GM23338 (cell line): ENCODE data around the gene PVALEF. TPM values are rescaled to one million over a fixed set of nuclear protein-coding genes. Genes with fewer than 3 reads are reported as not detected.
A peak's percentile ranks its signal among the peaks of the same experiment; 100 is the strongest.

Experiments
- ATAC-seq: fragments of 200-7000 bp; cut with Tn5 transposase; 3 replicates; pipeline ENCODE4 v1.9.1; 2020
- DNase-seq: peaks from one replicate; pipeline ENCODE4 v3.0.0-alpha.2; 2015; ENCODE audit warnings: low spot score
- H2AFZ ChIP-seq: fragments of 200-600 bp; sonication (generic); 2 replicates; pipeline ENCODE4 v1.8.0; 2016; ENCODE audit warnings: antibody characterized with exemption, mild to moderate bottlenecking, moderate library complexity
- H3F3A ChIP-seq: fragments of 200-600 bp; sonication (generic); replicated peaks from 2 replicates; pipeline ENCODE4 v1.8.0; 2017; ENCODE audit warnings: antibody characterized with exemption, mixed run types, low read depth
- H3K27ac ChIP-seq: fragments of 200-600 bp; sonication (generic); 2 replicates; pipeline ENCODE4 v1.6.1; 2016; ENCODE audit warnings: low read depth
- H3K27me3 ChIP-seq: fragments of 200-600 bp; sonication (generic); 2 replicates; pipeline ENCODE4 v1.8.0; 2016; ENCODE audit warnings: mild to moderate bottlenecking, mixed run types, moderate library complexity; ENCODE audit not compliant: insufficient read depth
- H3K36me3 ChIP-seq: fragments of 200-600 bp; sonication (generic); 2 replicates; pipeline ENCODE4 v1.8.0; 2016; ENCODE audit warnings: mild to moderate bottlenecking; ENCODE audit not compliant: insufficient read depth
- H3K4me1 ChIP-seq: fragments of 200-600 bp; sonication (generic); 2 replicates; pipeline ENCODE4 v1.8.0; 2016; ENCODE audit warnings: mild to moderate bottlenecking, moderate library complexity; ENCODE audit not compliant: insufficient read depth
- H3K4me2 ChIP-seq: fragments of 200-600 bp; sonication (generic); 2 replicates; pipeline ENCODE4 v1.7.1; 2017; ENCODE audit warnings: mixed run types
- H3K4me3 ChIP-seq: fragments of 200-600 bp; sonication (generic); 2 replicates; pipeline ENCODE4 v1.6.1; 2016; ENCODE audit warnings: mixed run types
- H3K79me2 ChIP-seq: fragments of 200-600 bp; sonication (generic); replicated peaks from 2 replicates; pipeline ENCODE4 v1.8.0; 2017; ENCODE audit warnings: mild to moderate bottlenecking; ENCODE audit not compliant: insufficient read depth
- H3K9me2 ChIP-seq: fragments of 200-600 bp; sonication (generic); 2 replicates; pipeline ENCODE4 v1.8.0; 2017; ENCODE audit not compliant: insufficient read depth
- H4K20me1 ChIP-seq: fragments of 200-600 bp; sonication (generic); replicated peaks from 2 replicates; pipeline ENCODE4 v1.8.0; 2017; ENCODE audit warnings: mild to moderate bottlenecking; ENCODE audit not compliant: insufficient read depth
- H3K27ac Mint-ChIP-seq: 2 replicates; pipeline ENCODE4 v1.8.0; 2020; ENCODE audit warnings: inconsistent platforms, mild to moderate bottlenecking, moderate library complexity, mixed read lengths
- H3K27me3 Mint-ChIP-seq: 3 replicates; pipeline ENCODE4 v1.8.0; 2022; ENCODE audit warnings: low read depth, mild to moderate bottlenecking, moderate library complexity, mixed read lengths, inconsistent platforms; ENCODE audit not compliant: insufficient read depth, poor library complexity
- H3K36me3 Mint-ChIP-seq: 3 replicates; pipeline ENCODE4 v1.8.0; 2021; ENCODE audit warnings: low read depth, mild to moderate bottlenecking, inconsistent platforms, moderate library complexity, mixed read lengths
- H3K4me1 Mint-ChIP-seq: 3 replicates; pipeline ENCODE4 v1.8.0; 2020; ENCODE audit warnings: mild to moderate bottlenecking, inconsistent platforms, mixed read lengths
- H3K4me3 Mint-ChIP-seq: 3 replicates; pipeline ENCODE4 v1.8.0; 2021; ENCODE audit warnings: moderate library complexity, mild to moderate bottlenecking, inconsistent platforms, mixed read lengths
- H3K9me3 Mint-ChIP-seq: 3 replicates; pipeline ENCODE4 v1.8.0; 2020; ENCODE audit warnings: moderate library complexity, mild to moderate bottlenecking, inconsistent platforms, mixed read lengths
- EZH2phosphoT487 ChIP-seq: fragments of 200-600 bp; sonication (generic); IDR thresholded peaks from one replicate; pipeline ENCODE4 v1.8.1; 2018; ENCODE audit warnings: antibody characterized with exemption; ENCODE audit not compliant: unreplicated experiment
- NANOG ChIP-seq: IDR thresholded peaks from 2 replicates; pipeline ENCODE4 v1.6.1; 2016; ENCODE audit warnings: antibody characterized with exemption, borderline replicate concordance
- polyA plus RNA-seq: library from polyadenylated mRNA; unstranded; fragments of >200 nt; fragmentation: Nextera tagmentation; extraction: Ambion mirVana; gene quantifications from 2 replicates; pipeline ENCODE4 v1.2.1, GENCODE V29; 2016
- total RNA-seq: library from RNA; depleted of rRNA; stranded (reverse); fragments of >200 nt; shearing (Covaris generic); gene quantifications from 2 replicates; pipeline ENCODE4 v1.2.3, GENCODE V29; 2014
- TF ChIP-seq, protein P1 (sequence below): fragments of 250-450 bp; sonication (Bioruptor Pico); IDR thresholded peaks from 2 replicates; pipeline ENCODE4 v1.5.0; 2020; ENCODE audit warnings: mild to moderate bottlenecking, moderate library complexity
- TF ChIP-seq, protein P2 (sequence below), 2 experiments: fragments of 200-600 bp in 1 of 2; sonication (generic) in 1 of 2; conservative IDR thresholded peaks; 2 replicates each; pipeline versions ENCODE4 v1.5.1 to v1.6.1; 2016 to 2017; ENCODE audit warnings: antibody characterized with exemption in 2 of 2, low read depth in 2 of 2, mild to moderate bottlenecking in 2 of 2, moderate library complexity in 1 of 2

PVALEF gene
- total and polyA plus RNA-seq, 2 experiments from 2014 or later, result not detected

DNA sequence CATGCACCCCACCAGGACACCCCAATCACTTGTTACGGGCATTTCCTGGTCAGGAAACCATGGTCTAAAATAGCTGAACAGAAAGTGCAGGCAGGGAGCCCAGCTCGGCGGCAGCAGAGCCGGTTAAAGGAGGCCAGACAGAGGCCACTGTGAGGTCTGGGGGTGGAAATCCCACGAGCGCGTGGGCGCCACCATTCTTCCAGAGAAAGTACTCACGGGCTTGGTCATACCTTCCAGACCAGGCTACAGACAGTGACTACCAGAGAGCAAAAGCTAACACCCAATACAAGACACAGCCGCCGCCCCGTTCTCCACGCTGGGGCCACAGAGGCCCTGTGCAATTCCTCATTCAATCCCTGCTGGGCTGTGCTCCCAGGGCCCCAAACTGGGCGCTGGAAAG is 45.6 kb downstream of the PVALEF start:
- peak; percentile 80 for ATAC-seq
- peaks cover 23% of the 10 kb centered on the region for H3K79me2 ChIP-seq

More for the DNA sequence above, 45.6 kb downstream of the PVALEF start:
- H3K4me2 ChIP-seq, result no peak overlapping the region
- H3K9me2 ChIP-seq, result no peaks in the 10 kb centered on the region
- TF ChIP-seq EZH2phosphoT487 (no peak), NANOG (no peak)
- TF ChIP-seq, protein P1, sequence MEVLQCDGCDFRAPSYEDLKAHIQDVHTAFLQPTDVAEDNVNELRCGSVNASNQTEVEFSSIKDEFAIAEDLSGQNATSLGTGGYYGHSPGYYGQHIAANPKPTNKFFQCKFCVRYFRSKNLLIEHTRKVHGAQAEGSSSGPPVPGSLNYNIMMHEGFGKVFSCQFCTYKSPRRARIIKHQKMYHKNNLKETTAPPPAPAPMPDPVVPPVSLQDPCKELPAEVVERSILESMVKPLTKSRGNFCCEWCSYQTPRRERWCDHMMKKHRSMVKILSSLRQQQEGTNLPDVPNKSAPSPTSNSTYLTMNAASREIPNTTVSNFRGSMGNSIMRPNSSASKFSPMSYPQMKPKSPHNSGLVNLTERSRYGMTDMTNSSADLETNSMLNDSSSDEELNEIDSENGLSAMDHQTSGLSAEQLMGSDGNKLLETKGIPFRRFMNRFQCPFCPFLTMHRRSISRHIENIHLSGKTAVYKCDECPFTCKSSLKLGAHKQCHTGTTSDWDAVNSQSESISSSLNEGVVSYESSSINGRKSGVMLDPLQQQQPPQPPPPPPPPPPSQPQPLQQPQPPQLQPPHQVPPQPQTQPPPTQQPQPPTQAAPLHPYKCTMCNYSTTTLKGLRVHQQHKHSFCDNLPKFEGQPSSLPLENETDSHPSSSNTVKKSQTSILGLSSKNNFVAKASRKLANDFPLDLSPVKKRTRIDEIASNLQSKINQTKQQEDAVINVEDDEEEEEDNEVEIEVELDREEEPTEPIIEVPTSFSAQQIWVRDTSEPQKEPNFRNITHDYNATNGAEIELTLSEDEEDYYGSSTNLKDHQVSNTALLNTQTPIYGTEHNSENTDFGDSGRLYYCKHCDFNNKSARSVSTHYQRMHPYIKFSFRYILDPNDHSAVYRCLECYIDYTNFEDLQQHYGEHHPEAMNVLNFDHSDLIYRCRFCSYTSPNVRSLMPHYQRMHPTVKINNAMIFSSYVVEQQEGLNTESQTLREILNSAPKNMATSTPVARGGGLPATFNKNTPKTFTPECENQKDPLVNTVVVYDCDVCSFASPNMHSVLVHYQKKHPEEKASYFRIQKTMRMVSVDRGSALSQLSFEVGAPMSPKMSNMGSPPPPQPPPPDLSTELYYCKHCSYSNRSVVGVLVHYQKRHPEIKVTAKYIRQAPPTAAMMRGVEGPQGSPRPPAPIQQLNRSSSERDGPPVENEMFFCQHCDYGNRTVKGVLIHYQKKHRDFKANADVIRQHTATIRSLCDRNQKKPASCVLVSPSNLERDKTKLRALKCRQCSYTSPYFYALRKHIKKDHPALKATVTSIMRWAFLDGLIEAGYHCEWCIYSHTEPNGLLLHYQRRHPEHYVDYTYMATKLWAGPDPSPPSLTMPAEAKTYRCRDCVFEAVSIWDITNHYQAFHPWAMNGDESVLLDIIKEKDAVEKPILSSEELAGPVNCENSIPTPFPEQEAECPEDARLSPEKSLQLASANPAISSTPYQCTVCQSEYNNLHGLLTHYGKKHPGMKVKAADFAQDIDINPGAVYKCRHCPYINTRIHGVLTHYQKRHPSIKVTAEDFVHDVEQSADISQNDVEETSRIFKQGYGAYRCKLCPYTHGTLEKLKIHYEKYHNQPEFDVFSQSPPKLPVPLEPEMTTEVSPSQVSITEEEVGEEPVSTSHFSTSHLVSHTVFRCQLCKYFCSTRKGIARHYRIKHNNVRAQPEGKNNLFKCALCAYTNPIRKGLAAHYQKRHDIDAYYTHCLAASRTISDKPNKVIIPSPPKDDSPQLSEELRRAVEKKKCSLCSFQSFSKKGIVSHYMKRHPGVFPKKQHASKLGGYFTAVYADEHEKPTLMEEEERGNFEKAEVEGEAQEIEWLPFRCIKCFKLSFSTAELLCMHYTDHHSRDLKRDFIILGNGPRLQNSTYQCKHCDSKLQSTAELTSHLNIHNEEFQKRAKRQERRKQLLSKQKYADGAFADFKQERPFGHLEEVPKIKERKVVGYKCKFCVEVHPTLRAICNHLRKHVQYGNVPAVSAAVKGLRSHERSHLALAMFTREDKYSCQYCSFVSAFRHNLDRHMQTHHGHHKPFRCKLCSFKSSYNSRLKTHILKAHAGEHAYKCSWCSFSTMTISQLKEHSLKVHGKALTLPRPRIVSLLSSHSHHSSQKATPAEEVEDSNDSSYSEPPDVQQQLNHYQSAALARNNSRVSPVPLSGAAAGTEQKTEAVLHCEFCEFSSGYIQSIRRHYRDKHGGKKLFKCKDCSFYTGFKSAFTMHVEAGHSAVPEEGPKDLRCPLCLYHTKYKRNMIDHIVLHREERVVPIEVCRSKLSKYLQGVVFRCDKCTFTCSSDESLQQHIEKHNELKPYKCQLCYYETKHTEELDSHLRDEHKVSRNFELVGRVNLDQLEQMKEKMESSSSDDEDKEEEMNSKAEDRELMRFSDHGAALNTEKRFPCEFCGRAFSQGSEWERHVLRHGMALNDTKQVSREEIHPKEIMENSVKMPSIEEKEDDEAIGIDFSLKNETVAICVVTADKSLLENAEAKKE (CRISPR knock-in tag), result no peak
- TF ChIP-seq, protein P2, sequence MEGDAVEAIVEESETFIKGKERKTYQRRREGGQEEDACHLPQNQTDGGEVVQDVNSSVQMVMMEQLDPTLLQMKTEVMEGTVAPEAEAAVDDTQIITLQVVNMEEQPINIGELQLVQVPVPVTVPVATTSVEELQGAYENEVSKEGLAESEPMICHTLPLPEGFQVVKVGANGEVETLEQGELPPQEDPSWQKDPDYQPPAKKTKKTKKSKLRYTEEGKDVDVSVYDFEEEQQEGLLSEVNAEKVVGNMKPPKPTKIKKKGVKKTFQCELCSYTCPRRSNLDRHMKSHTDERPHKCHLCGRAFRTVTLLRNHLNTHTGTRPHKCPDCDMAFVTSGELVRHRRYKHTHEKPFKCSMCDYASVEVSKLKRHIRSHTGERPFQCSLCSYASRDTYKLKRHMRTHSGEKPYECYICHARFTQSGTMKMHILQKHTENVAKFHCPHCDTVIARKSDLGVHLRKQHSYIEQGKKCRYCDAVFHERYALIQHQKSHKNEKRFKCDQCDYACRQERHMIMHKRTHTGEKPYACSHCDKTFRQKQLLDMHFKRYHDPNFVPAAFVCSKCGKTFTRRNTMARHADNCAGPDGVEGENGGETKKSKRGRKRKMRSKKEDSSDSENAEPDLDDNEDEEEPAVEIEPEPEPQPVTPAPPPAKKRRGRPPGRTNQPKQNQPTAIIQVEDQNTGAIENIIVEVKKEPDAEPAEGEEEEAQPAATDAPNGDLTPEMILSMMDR (conservative IDR thresholded peaks at IDR 0.05; ENCODE audit: low read depth in 2 of 2), result peak; percentile 18 to 44; a peak in 2 of 4 replicates
- peak overlapping the region; percentile 83; the same call in 1 of the 2 replicates for H3K27ac Mint-ChIP-seq
- H2AFZ ChIP-seq, result no peak overlapping the region
- peaks cover 6% of the 10 kb centered on the region; the same call in 1 of the 2 replicates for H4K20me1 ChIP-seq
- DNase-seq, result peak; percentile 53
- no peak overlapping the region for H3K27ac ChIP-seq
- H3K36me3 ChIP-seq, result no peaks in the 10 kb centered on the region
- peaks cover 5% of the 10 kb centered on the region for H3K27me3 Mint-ChIP-seq
- H3K4me3 ChIP-seq, result no peak overlapping the region
- H3K4me3 Mint-ChIP-seq, result no peak overlapping the region
- H3K36me3 Mint-ChIP-seq, result no peaks in the 10 kb centered on the region; the same call in 2 of the 3 replicates
- no peaks in the 10 kb centered on the region for H3K4me1 ChIP-seq
- H3K27me3 ChIP-seq, result no peaks in the 10 kb centered on the region
- H3F3A ChIP-seq, result no peaks in the 10 kb centered on the region; the same call in 1 of the 2 replicates
- H3K4me1 Mint-ChIP-seq, result no peaks in the 10 kb centered on the region
- no peaks in the 10 kb centered on the region; the same call in 2 of the 3 replicates for H3K9me3 Mint-ChIP-seq
